ENCODE data around the gene EEPD1.

EEPD1 gene

DNA sequence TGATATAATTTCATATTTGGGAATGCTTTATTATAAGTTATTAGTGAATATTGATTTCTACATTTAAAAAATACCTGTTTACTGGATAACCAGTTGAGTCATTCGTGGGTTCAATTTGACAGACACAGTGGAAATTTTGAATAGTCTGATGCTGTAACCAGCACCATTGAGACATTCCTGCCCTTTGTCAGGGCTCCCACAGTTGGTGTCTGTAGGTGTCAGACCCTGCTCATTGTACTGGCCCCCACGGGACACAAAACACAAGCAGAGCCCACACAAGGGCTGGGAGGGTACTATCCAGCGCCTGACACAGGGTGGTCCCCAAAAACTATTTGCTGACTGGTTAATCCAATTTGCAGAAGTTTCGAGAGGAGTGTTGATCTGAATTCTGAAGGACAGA, 35.9 kb downstream of the EEPD1 start:
- no peak for DNase-seq

DNA sequence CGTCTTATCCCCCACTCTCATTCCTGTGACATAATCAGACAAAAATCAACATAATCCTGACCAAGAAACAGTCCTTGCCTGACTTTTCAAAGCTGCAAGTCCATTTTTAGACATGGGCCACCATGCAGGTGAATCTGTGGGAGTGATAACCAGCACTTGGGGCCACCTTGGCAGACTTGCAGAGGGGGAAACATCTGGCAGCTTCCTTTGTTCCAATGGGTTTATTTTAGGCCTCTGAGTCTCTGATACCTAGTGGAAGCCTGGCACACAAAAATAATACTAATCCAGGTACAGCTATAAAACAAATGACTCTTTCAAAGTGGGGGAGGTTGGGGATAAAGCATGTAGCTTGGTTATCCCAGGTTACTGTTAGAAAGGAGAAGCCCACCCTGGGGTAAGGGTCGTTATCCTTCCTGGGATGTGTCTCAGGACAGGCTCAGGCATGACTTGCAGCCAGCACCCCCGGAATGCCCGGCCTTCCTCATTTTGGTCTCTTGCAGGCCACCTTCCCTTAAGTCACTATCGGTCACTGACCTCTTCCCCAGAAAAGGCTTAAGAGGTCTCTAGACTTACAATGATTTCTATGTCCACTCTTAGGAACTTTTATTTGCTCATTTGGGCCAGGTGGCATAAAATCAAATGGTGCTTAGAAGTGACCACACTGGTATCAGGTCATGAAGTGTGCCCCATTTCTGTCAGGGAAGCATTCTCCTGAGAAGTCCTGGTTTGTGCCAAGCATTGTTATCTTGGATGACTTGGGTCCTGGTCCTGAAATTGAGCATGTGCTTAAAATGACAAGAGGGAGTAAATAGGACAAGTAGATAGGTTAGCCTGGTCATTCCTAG, 37.6 kb downstream of the EEPD1 start:
- DNase-seq: peak in 1 of 51 donors; percentile 24

DNA sequence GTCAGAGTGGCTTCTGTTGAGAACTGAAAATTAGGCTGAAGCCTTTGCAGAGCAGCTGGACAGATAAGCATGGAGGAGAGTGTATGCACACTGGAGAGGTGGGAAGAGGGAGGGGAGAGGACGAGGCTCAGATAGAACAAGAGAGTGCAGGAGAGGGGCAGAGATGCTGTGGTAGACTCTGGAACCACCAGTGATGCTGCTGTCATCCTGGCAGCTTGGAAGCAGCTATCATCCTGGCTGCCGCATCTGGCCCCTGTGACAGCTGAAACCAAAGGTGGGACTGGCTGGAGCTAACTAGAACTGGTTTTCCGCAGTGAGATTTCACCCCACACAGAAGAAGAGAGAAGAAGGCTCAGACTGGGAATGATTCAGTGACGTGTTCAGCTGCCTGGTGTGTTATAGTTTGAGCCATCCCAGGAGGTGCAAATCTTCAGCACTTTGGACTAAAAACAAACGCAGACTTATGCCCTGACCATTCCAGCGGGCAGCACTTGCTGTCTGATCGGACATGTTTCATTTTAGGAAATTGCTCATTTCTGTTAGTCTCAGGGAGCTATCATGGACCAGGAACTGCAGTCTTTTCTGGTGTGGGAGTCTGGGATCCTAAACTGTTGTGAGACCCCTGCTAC, 38.4 kb downstream of the EEPD1 start:
- DNase-seq: no peak

DNA sequence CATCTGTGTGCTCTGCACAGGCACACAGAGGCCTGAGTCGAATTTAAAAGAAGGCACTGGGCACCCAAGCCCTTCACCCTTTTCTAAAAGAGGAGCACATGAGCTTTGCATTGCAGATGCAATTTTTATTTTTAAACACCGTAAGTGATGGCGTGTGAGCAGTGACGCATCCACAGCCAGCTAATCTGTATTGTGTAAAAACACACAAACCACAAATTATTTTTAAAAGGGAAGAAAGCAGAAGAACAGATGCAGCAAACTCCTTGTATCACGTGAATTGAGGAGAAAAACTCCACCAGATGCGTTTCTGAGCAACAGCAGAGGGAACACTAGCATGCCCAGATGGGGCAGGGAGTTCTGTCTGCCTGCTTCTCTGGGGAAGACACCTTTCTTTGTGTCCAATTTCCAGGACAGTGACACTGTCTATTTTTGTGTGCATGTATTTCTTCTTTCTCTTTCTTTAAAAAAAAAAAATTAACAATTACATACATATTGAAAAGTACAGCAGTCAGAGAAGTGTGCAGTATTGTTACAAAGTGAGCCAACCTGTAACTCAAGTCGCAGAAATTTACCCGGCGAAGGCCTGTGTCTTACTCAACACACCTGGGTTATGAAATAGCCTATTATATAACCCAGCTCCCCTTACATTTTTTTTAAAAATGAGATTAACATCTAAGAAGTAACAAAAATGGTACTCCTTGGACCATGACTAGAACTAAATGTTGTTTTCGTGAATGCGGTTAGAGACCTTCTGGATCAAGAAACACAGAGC, 39.2 kb downstream of the EEPD1 start:
- peak in 1 of 51 donors; percentile 22 for DNase-seq

DNA sequence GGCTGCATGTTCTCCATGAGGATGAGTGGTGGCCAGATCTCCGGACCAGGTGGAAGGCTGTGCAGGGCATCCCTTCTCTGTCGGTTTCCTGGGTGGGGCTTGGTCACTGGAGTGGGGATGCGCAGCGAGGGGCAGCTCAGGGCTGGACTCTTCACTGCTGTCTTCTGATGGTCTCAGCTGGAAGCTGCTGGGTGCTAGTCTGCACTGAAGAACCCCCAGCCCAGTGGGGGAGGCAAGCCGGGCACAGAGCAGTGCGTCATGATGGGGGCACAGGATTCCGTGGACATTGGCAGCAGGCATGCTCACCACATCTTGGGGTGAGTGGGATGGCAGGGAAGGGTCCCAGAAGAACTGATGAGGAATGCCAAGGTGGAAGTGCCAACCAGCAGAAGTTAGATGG, 39.8 kb downstream of the EEPD1 start:
- no peak for DNase-seq

DNA sequence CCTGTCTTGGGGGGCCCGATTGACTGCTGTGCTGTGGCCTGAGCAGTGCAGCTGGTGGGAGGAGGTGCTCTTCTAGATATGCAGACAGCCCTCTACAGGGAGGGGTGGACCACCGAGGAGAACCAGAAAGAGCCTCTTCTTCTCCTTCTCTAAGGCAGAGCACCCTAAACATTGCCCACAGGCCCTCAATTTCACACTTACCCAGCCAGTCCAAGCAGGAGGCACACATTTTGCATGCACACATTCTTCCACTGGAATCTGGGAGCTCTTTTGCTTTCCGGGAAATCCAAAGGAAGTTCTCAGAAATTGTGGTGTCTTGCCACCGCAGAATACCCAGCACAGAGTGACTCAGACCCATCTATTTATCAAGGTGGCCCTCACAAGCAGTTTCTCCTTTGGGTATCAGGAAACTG, 45.8 kb downstream of the EEPD1 start:
- DNase-seq: no peak

DNA sequence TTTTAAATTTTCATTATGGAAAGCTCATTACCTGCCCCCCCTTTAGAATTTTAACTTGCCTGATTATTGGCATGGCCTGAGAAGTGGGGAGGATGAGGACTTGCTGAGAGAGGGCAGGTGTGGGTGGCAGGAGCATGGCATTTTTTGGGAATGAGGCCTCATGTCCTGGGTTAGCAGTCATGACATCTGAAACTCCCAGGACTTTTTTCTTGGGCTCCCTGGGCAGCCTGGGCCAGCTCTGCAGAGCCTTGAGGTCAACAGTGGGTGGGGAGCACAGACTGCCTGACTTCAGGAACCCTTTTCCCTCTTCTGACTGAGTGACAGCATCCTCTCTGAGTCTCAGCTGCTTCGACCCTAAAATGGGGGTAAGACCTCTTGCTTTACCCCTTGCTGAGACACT, 46.3 kb downstream of the EEPD1 start:
- DNase-seq: no peak

DNA sequence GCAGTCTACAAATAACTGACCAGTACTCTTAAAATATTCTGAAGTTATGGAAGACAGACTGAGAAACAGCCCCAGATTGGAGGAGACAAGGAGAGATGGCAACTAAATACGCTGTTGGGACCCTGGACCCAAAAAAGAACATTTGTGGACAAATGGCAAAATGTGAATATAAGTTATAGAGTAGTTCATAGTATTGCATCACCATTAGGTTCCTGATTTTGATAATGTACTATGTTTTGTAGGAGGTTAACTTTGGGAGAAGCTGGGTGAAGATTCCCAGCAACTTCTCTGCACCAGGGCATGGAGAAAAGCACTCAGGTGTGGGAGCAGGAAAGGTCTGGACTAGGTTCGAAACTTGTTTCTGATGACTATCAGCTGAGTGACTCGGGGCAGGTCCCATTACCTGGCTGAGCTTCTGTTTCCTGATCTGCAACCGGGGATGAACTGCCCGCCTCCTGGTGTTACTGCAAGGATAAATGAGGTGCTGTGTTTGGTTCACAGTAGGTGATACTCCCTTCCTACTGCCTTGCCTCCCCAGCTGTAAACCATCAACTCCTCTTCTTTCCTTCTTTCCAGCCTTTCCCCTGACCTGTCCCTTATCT, 48.2 kb downstream of the EEPD1 start:
- no peak for DNase-seq

DNA sequence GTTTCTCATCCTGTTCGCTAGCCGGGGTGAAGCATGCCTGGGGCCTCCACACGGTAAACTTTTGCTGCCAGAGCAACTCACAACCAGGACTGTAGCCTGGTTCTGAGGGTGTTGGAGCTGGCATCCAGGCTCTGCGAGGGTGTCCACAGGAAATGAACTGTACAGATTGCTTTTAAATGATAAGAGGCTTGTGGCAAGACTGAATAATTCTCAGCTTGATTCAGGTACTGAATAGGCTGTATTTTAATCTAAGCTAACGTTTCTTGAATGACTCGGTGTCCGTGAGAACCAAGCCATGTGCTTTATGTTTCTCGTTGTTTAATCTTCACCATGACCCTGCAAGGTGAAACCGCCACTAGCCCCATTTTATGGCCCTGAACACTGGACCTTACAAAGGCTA, 49.3 kb downstream of the EEPD1 start:
- DNase-seq: no peak

DNA sequence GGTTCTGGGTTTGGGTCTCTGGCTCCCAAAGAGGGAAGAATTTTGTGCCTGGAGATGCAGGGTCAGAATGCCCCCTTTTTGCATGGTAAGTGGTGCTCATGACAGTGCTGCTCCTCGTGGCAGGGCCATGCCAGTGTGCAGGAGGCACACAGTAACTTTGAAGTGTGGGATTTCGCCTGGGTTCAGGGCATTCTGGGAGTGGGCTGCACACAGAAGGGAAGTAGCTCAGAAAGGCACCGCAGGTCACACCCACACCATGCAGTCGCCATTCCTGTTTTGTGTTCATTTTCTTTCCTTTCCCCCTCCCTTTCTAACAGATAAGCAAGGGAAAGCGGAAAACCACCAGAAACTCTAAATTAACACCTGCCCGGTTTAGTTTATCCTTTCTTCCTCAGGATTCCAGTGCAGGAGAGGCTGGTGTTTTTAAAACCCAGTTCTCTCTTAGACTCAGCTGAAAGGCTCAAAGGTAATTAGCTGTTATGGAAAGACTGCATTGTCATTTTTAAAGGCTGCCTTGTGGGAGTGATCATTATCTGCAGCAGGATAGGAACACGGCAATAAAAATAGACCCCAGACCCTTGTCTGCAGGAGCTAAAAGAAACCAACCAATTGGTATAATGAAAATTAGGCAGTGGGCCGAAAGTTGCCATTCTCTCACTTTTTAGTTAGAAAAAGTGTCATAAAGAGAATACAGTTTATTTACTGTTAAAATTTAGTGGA, 50.2 kb downstream of the EEPD1 start:
- no peak for DNase-seq

DNA sequence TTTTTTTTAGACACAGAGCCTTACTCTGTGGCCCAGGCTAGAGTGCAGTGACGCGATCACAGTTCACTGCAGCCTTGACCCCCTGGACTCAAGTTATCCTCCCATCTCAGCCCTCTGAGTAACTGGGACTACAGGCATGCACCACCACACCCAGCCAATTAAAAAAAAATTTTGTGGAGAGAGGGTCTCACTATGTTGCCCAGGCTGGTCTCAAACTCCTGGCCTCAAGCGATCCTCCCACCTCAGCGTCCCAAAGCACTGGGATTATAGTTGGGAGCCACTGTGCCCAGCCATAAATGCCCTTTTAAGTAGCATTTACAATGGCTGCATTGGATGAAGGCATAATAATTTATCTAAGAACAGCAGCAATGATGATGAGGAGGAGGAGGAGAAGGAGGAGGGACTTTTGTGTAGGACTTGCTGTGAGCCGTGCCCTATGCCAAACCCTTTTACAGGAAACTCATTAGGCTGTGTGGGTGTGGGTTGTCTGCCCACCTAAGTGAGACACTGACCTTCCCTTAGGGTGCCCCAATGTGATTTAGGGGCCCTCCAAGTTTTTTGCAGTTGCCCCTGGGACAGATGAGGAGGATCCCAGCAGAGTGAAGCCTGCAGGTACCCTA, 51.1 kb downstream of the EEPD1 start:
- DNase-seq: no peak

DNA sequence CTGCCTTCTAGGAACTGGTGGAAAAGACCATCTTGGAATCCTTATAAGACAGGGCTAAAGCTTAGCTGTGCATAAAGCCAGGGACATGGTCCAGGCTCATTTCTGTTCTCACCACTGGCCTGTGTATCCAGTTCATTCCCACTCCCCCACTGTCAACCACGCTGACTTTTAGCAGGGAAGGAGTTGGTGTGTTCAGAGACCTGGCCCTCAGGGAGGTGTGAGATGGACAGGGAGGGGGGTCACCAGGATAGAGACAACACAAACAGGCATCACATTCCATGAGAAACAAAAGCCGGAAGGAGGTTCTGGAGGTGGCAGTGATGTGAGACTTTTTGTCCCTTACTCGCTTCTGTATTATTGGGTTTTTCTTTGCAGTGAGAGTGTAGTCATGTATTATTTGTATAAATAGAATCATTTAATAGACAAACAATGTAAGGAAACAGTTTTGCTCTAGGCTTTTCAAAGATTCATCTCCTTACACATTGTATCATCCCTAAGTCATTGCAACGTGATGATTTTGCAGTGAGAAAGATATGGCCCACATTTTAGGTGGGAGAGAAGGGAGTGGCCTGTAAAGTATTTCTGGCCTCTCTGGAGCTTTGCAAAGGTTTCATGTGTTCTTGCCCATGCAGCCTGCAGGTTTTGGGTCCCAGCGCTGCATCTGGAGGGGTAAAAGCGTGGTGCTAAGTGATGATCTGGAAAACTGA, 52.0 kb downstream of the EEPD1 start:
- DNase-seq: no peak

DNA sequence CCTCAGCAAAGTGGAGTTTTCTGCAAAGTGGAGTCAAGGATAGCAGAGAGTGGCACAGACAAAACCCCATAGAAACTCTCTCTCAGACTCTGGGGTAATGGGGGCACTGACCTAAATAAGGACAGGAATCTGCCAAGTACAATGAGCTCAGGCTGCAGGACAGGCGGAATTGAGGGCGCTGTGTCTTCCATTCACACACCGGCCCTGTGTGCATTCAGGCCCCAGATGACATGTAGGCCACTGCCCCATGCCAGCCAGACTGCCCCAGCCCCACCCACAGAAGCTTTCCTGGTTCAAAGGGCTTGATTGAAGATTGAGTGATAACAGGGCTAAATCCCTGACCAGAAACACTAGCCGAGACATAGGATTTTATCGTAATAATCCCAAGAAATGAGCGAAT, 52.7 kb downstream of the EEPD1 start:
- DNase-seq: peak in 8 of 51 donors; percentile 11 to 42 (median 22)

DNA sequence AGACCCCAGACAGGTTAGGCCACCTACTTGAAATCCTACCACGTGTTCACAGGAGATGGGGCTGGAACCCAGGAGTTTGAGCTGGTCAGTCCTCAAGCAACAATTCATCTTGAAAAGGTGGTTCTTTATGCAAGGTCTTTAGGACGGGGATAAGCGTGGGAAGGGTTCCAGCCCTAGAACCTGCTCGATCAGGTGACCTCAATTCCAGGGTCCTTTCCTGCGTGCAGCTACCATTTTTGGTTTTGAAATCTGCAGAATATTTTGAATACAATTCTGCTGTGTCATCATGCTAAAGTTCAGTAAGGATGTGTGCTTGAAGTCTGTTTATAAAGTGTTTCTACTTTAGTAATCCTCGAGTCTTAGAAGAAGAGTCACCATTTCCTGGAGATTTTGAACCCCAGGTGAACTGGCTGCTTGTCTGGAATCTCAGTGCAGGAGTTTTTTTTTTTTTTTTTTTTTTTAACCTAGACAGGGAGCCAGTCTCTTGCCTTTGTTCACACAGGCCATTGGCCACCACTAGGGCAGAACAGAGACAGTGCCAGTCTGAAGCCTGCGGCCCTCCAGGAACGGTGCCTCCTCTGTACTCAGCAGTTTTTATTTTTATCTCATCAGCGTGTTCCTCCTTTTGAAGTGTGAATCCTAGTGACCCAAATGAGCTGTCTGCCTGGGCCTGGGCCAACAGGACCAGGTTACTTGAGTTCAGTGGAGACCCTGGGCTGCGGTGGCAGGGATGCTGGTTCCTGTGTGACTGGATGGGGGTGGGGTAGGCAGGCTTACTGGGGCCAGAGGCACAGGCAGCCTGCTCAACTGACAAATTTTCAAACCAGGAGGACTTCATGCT, 54.6 kb downstream of the EEPD1 start:
- peak in 38 of 51 donors; percentile 8 to 66 (median 40) for DNase-seq

DNA sequence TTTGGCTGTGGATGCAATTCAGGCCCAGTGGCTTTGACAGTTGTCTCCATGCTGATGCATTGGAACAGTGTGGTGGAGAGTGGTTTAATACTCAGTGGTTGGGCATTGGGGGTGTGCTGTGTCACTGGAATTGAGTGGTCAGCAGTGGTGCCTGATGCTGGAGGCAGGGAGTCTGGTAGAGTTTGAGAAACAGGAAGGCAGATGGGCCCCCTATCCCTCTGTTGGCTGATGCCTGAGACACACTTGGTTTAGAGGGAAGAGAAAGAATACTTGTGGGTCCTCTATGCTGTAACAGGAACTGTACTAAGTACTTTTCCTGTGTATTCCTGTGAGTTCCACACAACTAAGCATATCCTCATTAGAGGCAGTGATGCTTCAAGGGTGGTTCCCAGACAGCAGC, 55.4 kb downstream of the EEPD1 start:
- peak in 1 of 51 donors; percentile 52 for DNase-seq

DNA sequence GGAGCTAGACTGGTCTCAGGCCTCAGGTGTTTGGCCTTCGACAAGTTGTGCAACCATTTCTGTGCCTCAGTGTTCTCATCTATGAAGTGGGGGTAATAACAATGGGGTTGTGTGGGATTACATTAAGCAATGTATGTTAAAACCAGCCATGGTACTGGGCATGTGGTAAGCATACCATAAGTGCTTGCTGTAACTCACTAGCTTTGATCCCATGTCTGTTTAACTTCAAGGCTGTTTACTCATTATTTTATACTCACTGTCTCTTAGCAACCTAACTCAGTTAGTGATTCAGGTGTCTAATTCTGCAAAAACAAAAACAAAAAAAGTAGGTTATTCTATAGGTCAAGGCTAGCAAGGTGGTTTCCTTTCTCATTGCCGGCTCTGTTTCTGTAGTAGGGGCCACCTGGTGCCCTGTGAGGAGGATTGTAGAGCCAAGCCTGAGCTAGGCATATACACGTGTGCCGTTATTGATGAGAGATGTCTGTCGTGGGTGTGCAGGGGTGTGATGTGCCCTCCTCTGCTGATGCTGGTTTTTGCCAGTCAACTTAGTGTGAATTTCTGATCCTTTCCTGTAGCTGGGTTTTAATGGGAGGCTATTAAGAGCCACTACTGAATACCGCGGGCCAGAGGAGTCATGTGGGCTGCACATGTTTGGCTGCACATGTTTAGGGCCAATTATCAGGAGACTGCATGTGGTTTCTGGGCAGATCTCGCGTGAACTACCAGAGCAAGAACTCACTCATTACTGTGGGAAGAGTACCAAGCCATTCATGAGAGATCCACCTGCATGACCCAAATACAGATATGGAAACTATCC, 56.2 kb downstream of the EEPD1 start:
- no peak for DNase-seq

DNA sequence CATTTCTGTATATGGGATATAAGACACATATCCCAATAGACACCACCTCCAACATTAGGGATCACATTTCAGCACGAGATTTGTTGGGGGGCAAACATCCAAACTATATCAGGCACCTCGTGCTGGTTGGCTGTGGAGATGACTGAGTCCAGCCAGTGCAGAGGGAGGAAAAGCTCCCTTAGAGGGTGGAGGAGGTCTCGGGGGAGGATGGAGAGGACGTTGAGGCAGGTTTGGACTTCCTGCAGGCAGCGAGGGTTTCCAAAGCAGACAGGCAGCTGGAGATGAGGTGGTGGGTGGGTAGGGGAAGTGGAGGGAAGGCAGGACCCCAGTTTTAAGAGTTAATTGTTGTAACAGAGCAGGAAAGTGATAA, 56.7 kb downstream of the EEPD1 start:
- DNase-seq: no peak

DNA sequence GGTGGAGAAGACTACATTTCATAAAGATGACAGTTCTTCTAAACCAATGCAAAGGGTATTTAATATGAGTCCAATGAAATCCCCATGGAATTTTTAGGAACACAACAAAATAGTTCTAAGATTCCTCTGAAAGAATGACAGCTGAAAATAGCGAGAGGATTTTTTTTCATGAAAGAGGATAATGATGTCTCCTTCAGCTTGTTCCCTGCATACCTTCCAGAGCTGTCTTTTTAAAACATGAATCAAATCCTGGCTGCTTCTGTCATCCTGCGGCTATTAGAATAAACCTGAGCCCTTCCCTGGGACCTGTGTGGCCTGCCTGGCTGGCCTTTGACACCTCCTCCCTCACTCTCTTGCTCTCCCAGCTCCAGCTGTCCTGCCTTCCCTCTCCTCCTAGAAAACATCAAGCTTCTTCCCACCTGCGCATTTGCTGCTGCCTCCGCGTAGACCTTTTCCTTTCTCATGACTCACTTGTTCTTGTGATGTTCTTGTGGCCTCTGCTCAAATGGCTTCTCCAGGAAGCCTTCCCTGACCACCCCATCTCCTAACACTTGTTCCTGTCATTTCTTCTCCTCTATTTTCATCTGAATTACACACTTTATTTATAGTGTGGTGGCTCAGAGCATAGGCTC, 57.4 kb downstream of the EEPD1 start:
- DNase-seq: no peak

All from hypothalamus (tissue), 51 donors.